Measurements from ENCODE around the gene KCTD6.
A peak's percentile ranks its signal among the peaks of the same experiment; 100 is the strongest.

KCTD6 gene

GRCh38 chr3:58491506-58492402 is at the start of gene KCTD6:
Gene KCTD6, plus strand, starts transcription at chr3:58492096. Its CDS starts 6,660 bp downstream, at chr3:58498756.
- peak; percentile 76 to 81 (median 76) for DNase-seq (ENCODE audit: low read depth in 3 of 3)

- no peak for DNase-seq (ENCODE audit: low read depth in 3 of 3)
Observed at GRCh38 chr3:58452176-58452575, 39.7 kb upstream of the KCTD6 start.

GRCh38 chr3:58459160-58459559 is 32.7 kb upstream of the KCTD6 start:
- no peak for DNase-seq (ENCODE audit: low read depth in 3 of 3)

- no peak for DNase-seq (ENCODE audit: low read depth in 3 of 3)
Observed at GRCh38 chr3:58462829-58463180, 29.1 kb upstream of the KCTD6 start.

GRCh38 chr3:58463181-58463941 is 28.5 kb upstream of the KCTD6 start:
- peak; percentile 42 to 46 (median 44) for DNase-seq (ENCODE audit: low read depth in 3 of 3)

- DNase-seq (ENCODE audit: low read depth in 3 of 3): no peak
Observed at GRCh38 chr3:58463942-58464271, 28.0 kb upstream of the KCTD6 start.

GRCh38 chr3:58464866-58465265 is 27.0 kb upstream of the KCTD6 start:
- DNase-seq (ENCODE audit: low read depth in 3 of 3): no peak

GRCh38 chr3:58466899-58467563 is 24.9 kb upstream of the KCTD6 start:
- no peak for DNase-seq (ENCODE audit: low read depth in 3 of 3)

GRCh38 chr3:58469096-58469495 is 22.8 kb upstream of the KCTD6 start:
- DNase-seq (ENCODE audit: low read depth in 3 of 3): no peak

GRCh38 chr3:58470363-58471024 is 21.4 kb upstream of the KCTD6 start:
- no peak for DNase-seq (ENCODE audit: low read depth in 3 of 3)

GRCh38 chr3:58471025-58471887 is 20.6 kb upstream of the KCTD6 start:
- no peak for DNase-seq (ENCODE audit: low read depth in 3 of 3)

GRCh38 chr3:58473275-58473674 is 18.6 kb upstream of the KCTD6 start:
- no peak for DNase-seq (ENCODE audit: low read depth in 3 of 3)

- no peak for DNase-seq (ENCODE audit: low read depth in 3 of 3)
Observed at GRCh38 chr3:58474348-58474911, 17.5 kb upstream of the KCTD6 start.

- DNase-seq (ENCODE audit: low read depth in 3 of 3): no peak
Observed at GRCh38 chr3:58474967-58475578, 16.8 kb upstream of the KCTD6 start.

- no peak for DNase-seq (ENCODE audit: low read depth in 3 of 3)
Observed at GRCh38 chr3:58478781-58479180, 13.1 kb upstream of the KCTD6 start.

- DNase-seq (ENCODE audit: low read depth in 3 of 3): no peak
Observed at GRCh38 chr3:58480309-58480708, 11.6 kb upstream of the KCTD6 start.

- no peak for DNase-seq (ENCODE audit: low read depth in 3 of 3)
Observed at GRCh38 chr3:58482917-58483636, 8.8 kb upstream of the KCTD6 start.

GRCh38 chr3:58484045-58484721 is 7.7 kb upstream of the KCTD6 start:
- no peak for DNase-seq (ENCODE audit: low read depth in 3 of 3)

GRCh38 chr3:58484722-58485069 is 7.2 kb upstream of the KCTD6 start:
- no peak for DNase-seq (ENCODE audit: low read depth in 3 of 3)

Data from stimulated activated CD4-positive, alpha-beta T cell treated with anti-CD3 and anti-CD28 coated beads, TNF-alpha, amount 100 ng/mL, for 4 hours (primary cell).